Activated CD4-positive, CD25-positive, alpha-beta regulatory T cell treated with anti-CD3 and anti-CD28 coated beads, Interleukin-2, amount 50 U/mL, for 16 hours (primary cell): ENCODE measurements around the gene ZNF385C.

Experiments
- DNase-seq: peaks from one replicate; pipeline ENCODE4 v3.0.0-alpha.2; 2020; ENCODE audit warnings: low read depth, low spot score

Gene ZNF385C

GRCh38 chr17:42107597-42108576 lies 9.6 kb upstream of the ZNF385C start:
- DNase-seq: peak; percentile 76

DNA sequence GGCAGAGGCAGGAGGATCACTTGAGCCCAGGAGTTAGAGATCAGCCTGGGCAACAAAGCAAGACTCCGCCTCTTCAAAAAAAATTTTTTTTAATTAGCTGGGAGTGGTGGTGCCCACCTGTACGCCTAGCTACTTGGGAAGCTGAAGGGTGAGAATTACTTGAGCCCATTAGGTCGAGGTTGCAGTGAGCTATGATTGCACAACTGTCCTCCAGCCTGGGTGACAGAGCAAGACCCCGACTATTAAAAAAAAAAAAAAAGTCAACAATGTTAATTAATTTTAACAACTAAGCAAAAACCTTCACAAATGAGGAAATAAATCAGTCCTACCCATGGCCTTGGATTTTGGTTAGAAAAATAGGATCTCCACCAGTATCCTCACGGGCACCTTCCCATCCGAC lies 8.9 kb upstream of the ZNF385C start:
- DNase-seq: no peak

GRCh38 chr17:42106009-42106408 lies 7.7 kb upstream of the ZNF385C start:
- DNase-seq: no peak

- no peak for DNase-seq
Observed at GRCh38 chr17:42104264-42104663, 6.0 kb upstream of the ZNF385C start.

GRCh38 chr17:42103221-42103954 lies 5.1 kb upstream of the ZNF385C start:
- no peak for DNase-seq

- DNase-seq: peak; percentile 26
Observed at GRCh38 chr17:42101513-42102292, 3.4 kb upstream of the ZNF385C start.

GRCh38 chr17:42098730-42099399 lies 592 bp upstream of the ZNF385C start:
- DNase-seq: no peak

GRCh38 chr17:42096360-42097111 lies 1.7 kb downstream of the ZNF385C start:
- DNase-seq: no peak

DNA sequence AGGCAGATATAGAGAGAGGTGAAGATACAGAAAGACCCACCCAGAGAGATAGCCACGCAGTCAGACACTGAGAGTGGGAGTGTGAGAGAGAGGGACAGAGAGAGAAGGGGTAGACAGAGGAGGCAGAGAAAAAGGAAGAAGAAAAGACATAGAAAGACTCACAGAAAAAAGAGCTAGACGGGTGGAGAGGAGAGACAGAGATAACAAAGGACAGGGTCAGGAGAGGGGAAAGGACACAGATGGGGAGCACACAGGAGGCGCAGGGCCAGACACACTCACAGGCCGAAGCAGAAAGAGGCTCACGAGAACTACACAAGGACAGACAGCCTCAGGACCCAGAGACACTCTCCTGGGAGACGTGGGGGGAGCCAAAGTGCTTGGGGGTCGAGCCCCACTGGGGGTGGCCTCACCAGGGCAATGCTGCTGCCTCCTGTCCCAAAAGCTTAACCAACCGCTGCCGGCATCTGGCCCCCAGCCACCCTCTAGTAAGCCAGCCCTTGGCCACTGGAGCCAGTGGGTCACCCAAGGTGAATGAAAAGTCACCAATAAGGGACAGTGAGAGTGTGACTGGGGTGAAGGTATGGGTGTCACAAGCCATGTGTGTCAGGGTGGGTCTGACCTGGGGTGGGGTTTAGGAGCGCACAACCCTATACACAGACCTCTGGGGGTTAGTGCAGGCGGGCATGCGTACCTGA lies 3.8 kb downstream of the ZNF385C start:
- DNase-seq: no peak

- DNase-seq: no peak
Observed at GRCh38 chr17:42092939-42093338, 5.3 kb downstream of the ZNF385C start.

DNA sequence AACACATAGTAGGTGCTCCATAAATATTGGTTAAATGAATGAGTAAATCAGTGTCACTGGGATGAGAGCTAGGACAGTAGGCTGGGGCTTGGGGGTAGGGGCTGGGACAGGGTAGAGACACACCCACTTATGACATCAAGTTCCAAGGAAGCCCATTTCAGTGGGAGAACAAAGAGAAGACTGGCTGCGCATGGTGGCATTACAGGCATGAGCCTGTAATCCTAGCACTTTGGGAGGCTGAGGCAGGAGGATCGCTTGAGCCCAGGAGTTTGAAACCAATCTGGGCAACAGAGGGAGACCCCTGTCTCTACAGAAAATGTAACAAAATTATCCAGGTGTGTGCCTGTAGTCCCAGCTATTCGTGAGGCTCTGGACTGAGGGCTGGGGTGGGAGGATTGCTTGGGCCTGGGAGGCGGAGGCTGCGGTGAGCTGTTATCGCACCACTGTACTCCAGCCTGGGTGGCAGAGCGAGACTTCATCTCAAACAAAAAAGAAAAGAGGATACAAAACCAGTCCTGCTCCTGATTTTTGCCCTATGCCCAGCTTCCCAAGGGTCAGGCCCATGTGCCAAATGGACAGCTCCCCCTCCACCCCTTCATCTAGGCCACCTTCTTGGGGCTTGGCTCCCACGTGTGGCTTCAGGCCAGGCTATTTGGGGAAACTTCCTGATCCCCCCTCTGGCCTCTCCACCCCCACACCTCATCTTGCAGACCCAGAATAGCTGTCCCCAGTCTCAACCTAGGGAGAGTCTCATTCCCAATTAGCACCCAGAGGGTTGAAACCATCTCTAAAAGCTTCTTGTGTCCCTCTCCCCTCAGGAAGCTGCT lies 7.1 kb downstream of the ZNF385C start:
- DNase-seq: no peak

DNA sequence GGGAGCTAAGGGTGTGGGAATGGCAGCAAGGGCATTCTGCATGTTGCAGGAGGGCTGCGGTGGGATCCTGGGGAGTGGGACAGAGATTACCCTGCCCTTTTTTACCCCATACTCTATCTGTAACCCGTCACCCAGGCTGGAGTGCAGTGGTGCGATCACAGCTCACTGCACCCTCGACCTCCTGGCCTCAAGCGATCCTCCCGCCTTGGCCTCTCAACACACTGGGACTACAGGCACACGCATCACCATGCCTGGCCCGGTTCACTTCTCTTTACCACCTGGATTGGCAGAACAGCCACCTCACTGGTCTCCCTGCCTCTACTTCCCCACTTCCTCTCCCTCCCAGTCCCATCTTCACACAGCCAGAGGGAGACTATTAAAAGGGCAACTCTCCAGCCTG lies 9.5 kb downstream of the ZNF385C start:
- DNase-seq: no peak

DNA sequence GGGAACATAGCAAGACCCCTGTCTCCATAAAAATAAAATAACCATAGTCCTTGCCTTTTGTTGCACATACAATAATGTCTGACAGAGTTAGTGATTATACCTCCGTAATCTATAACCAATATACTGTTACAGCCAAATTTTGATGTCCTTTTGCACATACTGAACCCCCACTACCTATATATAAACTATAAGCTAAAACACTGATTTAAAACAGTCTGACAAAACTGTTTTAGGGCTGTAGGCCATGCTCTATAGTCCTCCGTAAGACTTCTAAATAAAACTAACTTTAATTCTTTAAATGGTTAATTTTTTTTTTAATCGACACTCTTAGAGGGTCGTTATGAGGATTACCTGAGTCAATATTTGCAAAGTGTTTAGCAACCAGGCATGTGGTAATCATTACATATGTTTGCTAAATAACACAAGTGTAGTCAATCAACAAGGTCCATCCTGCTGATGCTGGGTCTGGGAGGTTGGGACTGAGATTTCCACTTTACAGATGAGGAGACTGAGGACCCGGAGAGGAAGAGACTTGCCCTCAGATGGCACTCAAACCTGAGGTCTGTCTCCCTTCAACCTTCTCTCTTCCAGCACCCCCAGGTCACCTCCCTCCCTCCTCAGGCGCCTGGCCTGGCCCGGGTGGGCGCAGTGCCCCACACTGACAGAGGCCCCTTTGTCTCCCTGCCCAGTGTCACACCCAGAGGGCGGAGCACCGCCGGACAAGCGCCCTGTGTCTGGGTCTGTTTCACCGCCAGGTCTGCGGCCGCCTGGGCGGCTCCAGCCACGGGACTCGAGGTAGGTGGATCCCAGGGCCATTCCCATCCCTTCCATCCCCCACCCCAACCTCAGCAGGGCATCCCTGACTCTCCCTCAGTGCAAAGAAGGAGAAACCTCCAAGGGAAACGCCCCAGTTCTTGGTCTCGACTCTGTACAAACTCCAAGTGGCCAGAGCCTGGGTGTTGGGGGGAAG lies 10.3 kb downstream of the ZNF385C start:
- no peak for DNase-seq

GRCh38 chr17:42087042-42087701 lies 11.1 kb downstream of the ZNF385C start:
- no peak for DNase-seq

DNA sequence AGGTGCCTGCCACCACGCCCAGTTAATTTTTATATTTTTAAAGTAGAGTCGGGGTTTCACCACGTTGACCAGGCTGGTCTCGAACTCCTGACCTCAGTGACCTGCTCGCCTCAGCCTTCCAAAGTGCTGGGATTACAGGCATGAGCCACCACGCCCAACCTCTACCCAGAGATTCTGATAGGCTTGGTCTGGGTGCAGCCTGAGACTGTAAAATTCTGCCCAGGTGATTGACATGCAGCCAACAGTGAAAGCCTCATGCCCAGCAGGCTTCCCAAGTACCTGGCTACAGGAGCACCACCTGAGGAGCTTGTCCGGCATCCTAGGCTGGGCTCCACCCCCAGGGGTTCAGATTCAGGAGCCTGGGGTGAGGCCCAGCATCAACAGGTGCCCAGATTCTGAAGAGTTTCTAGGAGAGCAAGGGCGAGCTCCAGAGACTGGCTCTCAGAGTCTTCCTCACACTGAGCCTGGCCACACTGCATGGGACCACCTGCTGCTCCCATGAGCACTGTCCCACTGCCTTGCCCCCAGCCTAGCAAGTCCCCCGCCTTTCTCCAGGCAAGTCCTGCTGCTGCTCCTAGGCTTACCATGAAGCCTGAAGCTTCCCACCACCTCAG lies 16.6 kb downstream of the ZNF385C start:
- DNase-seq: no peak

GRCh38 chr17:42079541-42079940 lies 18.7 kb downstream of the ZNF385C start:
- no peak for DNase-seq
